Neuronal stem cell (in vitro differentiated cells): ENCODE data around the gene YARS1.
"Not testable (repeated sequence)": the region's sequence is repeated elsewhere in the genome, so short reads cannot be mapped to it uniquely, and the experiment has no call there.

Source experiments
- DNase-seq: peaks from one replicate; pipeline ENCODE4 v3.0.0-alpha.2; 2013; ENCODE audit warnings: low spot score
- H2AFZ ChIP-seq: one replicate; pipeline ENCODE4 v1.6.1; 2013; ENCODE audit warnings: mild to moderate bottlenecking, low read length, inconsistent platforms
- H2AK5ac ChIP-seq: 2 replicates; pipeline ENCODE4 v1.6.1; 2013; ENCODE audit warnings: low read depth, mild to moderate bottlenecking, inconsistent platforms, low read length, moderate library complexity, mixed read lengths
- H2BK120ac ChIP-seq: 2 replicates; pipeline ENCODE4 v1.6.1; 2013; ENCODE audit warnings: low read depth, mild to moderate bottlenecking, inconsistent platforms, low read length, moderate library complexity, mixed read lengths
- H2BK12ac ChIP-seq: one replicate; pipeline ENCODE4 v1.6.1; 2013; ENCODE audit warnings: low read length, inconsistent platforms
- H2BK15ac ChIP-seq: 2 replicates; pipeline ENCODE4 v1.6.1; 2013; ENCODE audit warnings: mild to moderate bottlenecking, low read length, inconsistent platforms, mixed read lengths
- H2BK5ac ChIP-seq: one replicate; pipeline ENCODE4 v1.6.1; 2013; ENCODE audit warnings: inconsistent platforms, mild to moderate bottlenecking, low read length, moderate library complexity
- H3K14ac ChIP-seq: one replicate; pipeline ENCODE4 v1.6.1; 2013; ENCODE audit warnings: low read length, inconsistent platforms
- H3K18ac ChIP-seq: 2 replicates; pipeline ENCODE4 v1.6.1; 2013; ENCODE audit warnings: low read length, inconsistent platforms
- H3K23ac ChIP-seq: 2 replicates; pipeline ENCODE4 v1.6.1; 2013; ENCODE audit warnings: low read depth, mild to moderate bottlenecking, mixed read lengths, low read length, inconsistent platforms; ENCODE audit not compliant: poor library complexity
- H3K27ac ChIP-seq: replicated peaks from 3 replicates; pipeline ENCODE4 v1.5.1; 2013; ENCODE audit warnings: low read length, inconsistent platforms
- H3K27me3 ChIP-seq, 3 experiments: 2 replicates each; pipeline ENCODE4 v1.6.1; 2013; ENCODE audit warnings: low read length in 3 of 3, mild to moderate bottlenecking in 2 of 3, inconsistent platforms in 1 of 3, low read depth in 1 of 3, mixed read lengths in 1 of 3, moderate library complexity in 1 of 3; ENCODE audit not compliant: control insufficient read depth in 3 of 3, insufficient read depth in 3 of 3
- H3K36me3 ChIP-seq, 2 donors: replicated peaks in 1 of 2; 2 replicates each; pipeline ENCODE4 v1.6.1; 2013; ENCODE audit warnings: low read length in 2 of 2; ENCODE audit not compliant: control insufficient read depth in 2 of 2, insufficient read depth in 2 of 2
- H3K4ac ChIP-seq: 2 replicates; pipeline ENCODE4 v1.6.1; 2013; ENCODE audit warnings: inconsistent platforms, mild to moderate bottlenecking, low read length, moderate library complexity
- H3K4me1 ChIP-seq, 2 donors: 1 replicate in 1 of 2; 2 replicates in 1 of 2; pipeline ENCODE4 v1.6.1; 2013; ENCODE audit warnings: low read length in 2 of 2, low read depth in 1 of 2; ENCODE audit not compliant: control insufficient read depth in 2 of 2, insufficient read depth in 1 of 2
- H3K4me2 ChIP-seq: one replicate; pipeline ENCODE4 v1.6.1; 2013; ENCODE audit warnings: mild to moderate bottlenecking, low read length, inconsistent platforms; ENCODE audit not compliant: insufficient read depth, poor library complexity, severe bottlenecking
- H3K4me3 ChIP-seq, 2 donors: 2 replicates each; pipeline ENCODE4 v1.5.1; 2013; ENCODE audit warnings: low read length in 2 of 2, mild to moderate bottlenecking in 2 of 2, inconsistent platforms in 1 of 2, moderate library complexity in 1 of 2
- H3K79me1 ChIP-seq: one replicate; pipeline ENCODE4 v1.6.1; 2013; ENCODE audit warnings: low read depth, mild to moderate bottlenecking, inconsistent platforms, low read length, moderate library complexity
- H3K9ac ChIP-seq: one replicate; pipeline ENCODE4 v1.6.1; 2013; ENCODE audit warnings: mild to moderate bottlenecking, low read depth, low read length, inconsistent platforms; ENCODE audit not compliant: poor library complexity
- H3K9me3 ChIP-seq, 2 donors: replicated peaks in 1 of 2; 2 replicates each; pipeline versions ENCODE3 to v1.6.1; 2013; ENCODE audit warnings: low read length in 2 of 2, mild to moderate bottlenecking in 2 of 2, inconsistent platforms in 1 of 2, low read depth in 1 of 2, mixed read lengths in 1 of 2, moderate library complexity in 1 of 2; ENCODE audit not compliant: control insufficient read depth in 2 of 2, insufficient read depth in 1 of 2
- H4K8ac ChIP-seq: one replicate; pipeline ENCODE4 v1.6.1; 2013; ENCODE audit warnings: low read depth, mild to moderate bottlenecking, inconsistent platforms, low read length, moderate library complexity
- H4K91ac ChIP-seq: one replicate; pipeline ENCODE4 v1.6.1; 2013; ENCODE audit warnings: low read length, low read depth, mild to moderate bottlenecking, inconsistent platforms; ENCODE audit not compliant: poor library complexity
- WGBS, 2 donors: extraction: QIAGEN DNeasy Blood & Tissue Kit; methylation state at CpG; one replicate each; pipeline ENCODE4 v1.1.7; 2013; ENCODE audit warnings: missing lambda C conversion rate in 2 of 2, mixed read lengths in 1 of 2; ENCODE audit not compliant: insufficient read length in 2 of 2, insufficient replicate concordance in 1 of 2; ENCODE audit errors: extremely low coverage in 2 of 2; 5-methylcytosine and 5-hydroxymethylcytosine counted together

YARS1 gene

GRCh38 chr1:32804460-32804859 is 12.7 kb downstream of the YARS1 start:
- H3K36me3 ChIP-seq = peaks cover 22 to 84% of the 10 kb centered on the region in 2 donors
- not testable (repeated sequence) for H3K18ac ChIP-seq, H2AK5ac ChIP-seq, H2BK5ac ChIP-seq, H3K79me1 ChIP-seq, H3K4ac ChIP-seq, H2AFZ ChIP-seq, H4K91ac ChIP-seq, H2BK12ac ChIP-seq, H3K14ac ChIP-seq, H3K27me3 ChIP-seq, H3K4me2 ChIP-seq, H3K9ac ChIP-seq, H4K8ac ChIP-seq, H3K23ac ChIP-seq, H2BK120ac ChIP-seq, H3K4me3 ChIP-seq, H3K4me1 ChIP-seq, DNase-seq, H3K27ac ChIP-seq, H2BK15ac ChIP-seq
- no CpG with 5 or more reads among the region's 30 CpGs for WGBS, 2 donors
- H3K9me3 ChIP-seq = peaks cover 3 to 25% of the 10 kb centered on the region in 2 donors

- WGBS, 2 donors = no CpG with 5 or more reads among the region's 9 CpGs
Observed at GRCh38 chr1:32801096-32801715, 16.0 kb downstream of the YARS1 start.

GRCh38 chr1:32798679-32799416 is 18.3 kb downstream of the YARS1 start:
- no CpG with 5 or more reads among the region's 8 CpGs for WGBS, 2 donors

More at GRCh38 chr1:32801096-32801715, 16.0 kb downstream of the YARS1 start:
- H3K18ac ChIP-seq = no peak overlapping the region
- H2BK15ac ChIP-seq = no peak overlapping the region
- peaks cover under 1 to 20% of the 10 kb centered on the region in 2 donors for H3K9me3 ChIP-seq
- no peak overlapping the region for H2BK12ac ChIP-seq
- no peak overlapping the region for H2AFZ ChIP-seq
- H3K36me3 ChIP-seq = peaks cover 18 to 83% of the 10 kb centered on the region in 2 donors
- no peak overlapping the region for H2BK120ac ChIP-seq
- no peak for DNase-seq
- H3K4me2 ChIP-seq = no peak overlapping the region
- no peak overlapping the region for H3K23ac ChIP-seq
- no peaks in the 10 kb centered on the region for H3K4me1 ChIP-seq
- H3K9ac ChIP-seq = no peak overlapping the region
- no peak overlapping the region for H3K4ac ChIP-seq
- H3K27ac ChIP-seq = no peak overlapping the region
- H3K4me3 ChIP-seq = no peak overlapping the region
- no peak overlapping the region for H3K14ac ChIP-seq
- no peak overlapping the region for H4K8ac ChIP-seq
- no peaks in the 10 kb centered on the region for H3K79me1 ChIP-seq
- no peaks in the 10 kb centered on the region for H3K27me3 ChIP-seq
- no peak overlapping the region for H2BK5ac ChIP-seq
- no peak overlapping the region for H2AK5ac ChIP-seq
- no peak overlapping the region for H4K91ac ChIP-seq

GRCh38 chr1:32798191-32798590 is 19.0 kb downstream of the YARS1 start:
- Histone ChIP-seq H3K23ac (no peak overlapping the region), H3K4ac (no peak overlapping the region), H3K36me3 (peaks cover 13 to 93% of the 10 kb centered on the region in 2 donors), H2AK5ac (no peak overlapping the region), H2BK5ac (no peak overlapping the region), H2BK12ac (no peak overlapping the region), H3K14ac (no peak overlapping the region), H3K4me2 (no peak overlapping the region), H3K4me1 (no peaks in the 10 kb centered on the region), H3K27me3 (no peaks in the 10 kb centered on the region), H4K8ac (no peak overlapping the region), H4K91ac (no peak overlapping the region), H3K79me1 (no peaks in the 10 kb centered on the region), H3K4me3 (no peak overlapping the region), H2BK120ac (no peak overlapping the region), H3K9ac (no peak overlapping the region), H3K9me3 (peaks cover 0 to 7% of the 10 kb centered on the region in 2 donors), H2AFZ (no peak overlapping the region), H3K18ac (no peak overlapping the region), H3K27ac (no peak overlapping the region), H2BK15ac (no peak overlapping the region)
- DNase-seq = no peak
- WGBS, 2 donors = no CpG with 5 or more reads among the region's 4 CpGs

More at GRCh38 chr1:32798679-32799416, 18.3 kb downstream of the YARS1 start:
- Histone ChIP-seq H3K4me3 (no peak overlapping the region), H3K14ac (no peak overlapping the region), H3K4me1 (no peaks in the 10 kb centered on the region), H3K4me2 (no peak overlapping the region), H3K79me1 (no peaks in the 10 kb centered on the region), H3K27me3 (no peaks in the 10 kb centered on the region), H3K27ac (no peak overlapping the region), H3K36me3 (peaks cover 14 to 91% of the 10 kb centered on the region in 2 donors), H2AK5ac (no peak overlapping the region), H2BK120ac (no peak overlapping the region), H3K23ac (no peak overlapping the region), H4K8ac (no peak overlapping the region), H3K9me3 (peaks cover 0 to 11% of the 10 kb centered on the region in 2 donors), H3K9ac (no peak overlapping the region), H2BK5ac (no peak overlapping the region), H3K18ac (no peak overlapping the region), H4K91ac (no peak overlapping the region), H2AFZ (no peak overlapping the region), H3K4ac (no peak overlapping the region), H2BK15ac (no peak overlapping the region), H2BK12ac (no peak overlapping the region)
- DNase-seq = no peak
